DOHH2 (cell line): ENCODE measurements around the gene ST3GAL3.

Source experiments
- CTCF ChIP-seq: fragments of 200-600 bp; sonication (generic); IDR thresholded peaks from one replicate; pipeline ENCODE4 v1.5.1; 2014; ENCODE audit warnings: antibody characterized with exemption, mild to moderate bottlenecking, low read depth, low read length; ENCODE audit not compliant: poor library complexity, severe bottlenecking
- EZH2phosphoT487 ChIP-seq: fragments of 200-600 bp; sonication (generic); IDR thresholded peaks from 2 replicates; pipeline ENCODE4 v1.6.1; 2017; ENCODE audit warnings: borderline replicate concordance, mild to moderate bottlenecking, antibody characterized with exemption, low read length, moderate library complexity, mixed read lengths

DNA sequence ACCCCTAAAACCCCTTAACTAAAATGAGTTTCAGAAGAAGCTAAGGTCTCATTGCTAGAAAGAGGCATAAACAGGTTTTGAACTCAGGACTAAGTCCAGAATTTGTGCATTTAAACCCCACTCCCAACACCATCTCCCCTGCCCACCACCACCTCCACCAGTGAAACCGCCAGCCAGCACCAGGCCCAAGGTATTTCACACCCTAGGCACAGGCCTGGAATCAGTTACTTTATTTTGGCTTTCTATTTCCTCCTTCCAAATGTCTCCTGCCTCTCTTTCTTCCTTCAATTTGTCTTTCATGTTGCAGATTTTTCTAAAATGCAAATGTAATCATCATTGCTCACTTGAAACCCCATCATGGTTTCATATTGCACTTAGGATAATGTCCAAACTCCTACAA lies 237.5 kb downstream of the ST3GAL3 start:
- no peak for TF ChIP-seq CTCF
- no peak for TF ChIP-seq EZH2phosphoT487
